IMR-90 (cell line): ENCODE measurements around the gene MYO10. TPM values are rescaled to one million over a fixed set of nuclear protein-coding genes. Genes with fewer than 3 reads are reported as not detected.

Experiments used
- ATAC-seq: fragments of 200-7000 bp; cut with Tn5 transposase; 2 replicates; pipeline ENCODE4 v1.9.1; 2020; ENCODE audit warnings: low read depth, mild to moderate bottlenecking, moderate library complexity
- BruUV-seq: library from RNA; stranded (reverse); fragments of 400-500 nt; replicated peaks from 2 replicates; lab custom pipeline; 2021; lab: Mats Ljungman, UMichigan
- CTCF ChIA-PET: fragments of 300-600 bp; formaldehyde crosslinking; extraction: SDS; loops from one replicate; lab custom pipeline; 2021; ENCODE audit warnings: antibody characterized with exemption; lab: Yijun Ruan, JAX
- POLR2A ChIA-PET: fragments of 300-600 bp; sonication (Branson Sonifier 250); formaldehyde crosslinking; loops from one replicate; lab custom pipeline; 2022; ENCODE audit warnings: antibody characterized with exemption; ENCODE audit not compliant: unreplicated experiment; lab: Charles Lee
- DNase-seq: peaks from one replicate; pipeline ENCODE4 v3.0.0; 2013
- H2AFZ ChIP-seq: replicated peaks from 2 replicates; pipeline ENCODE3; 2013; ENCODE audit warnings: low read length, mild to moderate bottlenecking; ENCODE audit not compliant: poor library complexity
- H2AK5ac ChIP-seq: 2 replicates; pipeline ENCODE4 v1.6.1; 2013; ENCODE audit warnings: low read depth, low read length, inconsistent platforms
- H2AK9ac ChIP-seq: replicated peaks from 2 replicates; pipeline ENCODE3; 2013; ENCODE audit warnings: mild to moderate bottlenecking, low read depth, low read length, moderate library complexity; ENCODE audit not compliant: poor library complexity
- H2BK120ac ChIP-seq: 2 replicates; pipeline ENCODE4 v1.6.1; 2013; ENCODE audit warnings: low read depth, low read length, inconsistent platforms
- H2BK15ac ChIP-seq: 3 replicates; pipeline ENCODE4 v1.6.1; 2013; ENCODE audit warnings: low read depth, low read length, inconsistent platforms
- H2BK20ac ChIP-seq: 2 replicates; pipeline ENCODE4 v1.6.1; 2013; ENCODE audit warnings: low read depth, mild to moderate bottlenecking, inconsistent platforms, low read length, moderate library complexity
- H2BK5ac ChIP-seq: 2 replicates; pipeline ENCODE4 v1.6.1; 2013; ENCODE audit warnings: mild to moderate bottlenecking, low read depth, low read length, inconsistent platforms; ENCODE audit not compliant: poor library complexity, severe bottlenecking
- H3K14ac ChIP-seq: replicated peaks from 2 replicates; pipeline ENCODE4 v1.6.1; 2013; ENCODE audit warnings: low read depth, low read length, inconsistent platforms
- H3K18ac ChIP-seq: 2 replicates; pipeline ENCODE4 v1.6.1; 2013; ENCODE audit warnings: low read depth, low read length, control low read depth
- H3K23ac ChIP-seq: 2 replicates; pipeline ENCODE4 v1.6.1; 2013; ENCODE audit warnings: low read depth, low read length, inconsistent platforms
- H3K27ac ChIP-seq: 2 replicates; pipeline ENCODE4 v1.5.1; 2013; ENCODE audit warnings: mild to moderate bottlenecking, control low read depth, low read length; ENCODE audit not compliant: insufficient read depth
- H3K27me3 ChIP-seq: 2 replicates; pipeline ENCODE4 v1.6.1; 2013; ENCODE audit warnings: low read length; ENCODE audit not compliant: control insufficient read depth, insufficient read depth
- H3K36me3 ChIP-seq: 2 replicates; pipeline ENCODE4 v1.6.1; 2013; ENCODE audit warnings: low read length, mixed read lengths; ENCODE audit not compliant: control insufficient read depth, insufficient read depth
- H3K4ac ChIP-seq: 2 replicates; pipeline ENCODE4 v1.6.1; 2013; ENCODE audit warnings: low read depth, low read length, inconsistent platforms
- H3K4me1 ChIP-seq: 2 replicates; pipeline ENCODE4 v1.6.1; 2013; ENCODE audit warnings: low read length, mixed read lengths; ENCODE audit not compliant: control insufficient read depth, insufficient read depth
- H3K4me2 ChIP-seq: 2 replicates; pipeline ENCODE4 v1.6.1; 2013; ENCODE audit warnings: low read depth, mild to moderate bottlenecking, control low read depth, low read length, moderate library complexity
- H3K4me3 ChIP-seq: 2 replicates; pipeline ENCODE4 v1.5.1; 2013; ENCODE audit warnings: low read depth, mild to moderate bottlenecking, control low read depth, low read length, moderate library complexity; ENCODE audit not compliant: insufficient read depth
- H3K56ac ChIP-seq: 2 replicates; pipeline ENCODE4 v1.6.1; 2013; ENCODE audit warnings: low read length, inconsistent platforms; ENCODE audit not compliant: insufficient read depth; ENCODE audit errors: extremely low read depth
- H3K79me1 ChIP-seq, 2 experiments: 2 replicates each; pipeline ENCODE4 v1.6.1; 2013; ENCODE audit warnings: low read length in 2 of 2, inconsistent platforms in 1 of 2, low read depth in 1 of 2
- H3K9ac ChIP-seq: 2 replicates; pipeline ENCODE4 v1.6.1; 2013; ENCODE audit warnings: low read depth, low read length, control low read depth
- H3K9me1 ChIP-seq: 2 replicates; pipeline ENCODE4 v1.6.1; 2013; ENCODE audit warnings: low read length, inconsistent platforms; ENCODE audit not compliant: insufficient read depth
- H3K9me3 ChIP-seq: 2 replicates; pipeline ENCODE4 v1.6.1; 2013; ENCODE audit warnings: low read length; ENCODE audit not compliant: control insufficient read depth, insufficient read depth
- H4K20me1 ChIP-seq: 2 replicates; pipeline ENCODE4 v1.6.1; 2013; ENCODE audit warnings: low read length, inconsistent platforms; ENCODE audit not compliant: insufficient read depth
- H4K5ac ChIP-seq: 2 replicates; pipeline ENCODE4 v1.6.1; 2013; ENCODE audit warnings: mild to moderate bottlenecking, low read depth, low read length, control low read depth
- H4K8ac ChIP-seq, 2 experiments: 2 replicates each; pipeline ENCODE4 v1.6.1; 2013; ENCODE audit warnings: low read depth in 2 of 2, low read length in 2 of 2, control low read depth in 1 of 2, inconsistent platforms in 1 of 2
- H4K91ac ChIP-seq: 2 replicates; pipeline ENCODE4 v1.6.1; 2013; ENCODE audit warnings: low read depth, low read length, inconsistent platforms; ENCODE audit not compliant: insufficient read depth
- BHLHE40 ChIP-seq: fragments of 150-350 bp; IDR thresholded peaks from 2 replicates; pipeline ENCODE4 v1.6.1; 2016; ENCODE audit warnings: mild to moderate bottlenecking, low read depth, low read length
- CTCF ChIP-seq: conservative IDR thresholded peaks from 2 replicates; pipeline ENCODE4 v1.5.1; 2012; ENCODE audit warnings: mild to moderate bottlenecking, low read depth, low read length, improper control_type of control experiment
- MAFK ChIP-seq: IDR thresholded peaks from 2 replicates; pipeline ENCODE4 v1.6.1; 2012; ENCODE audit warnings: low read depth, low read length, improper control_type of control experiment
- MAZ ChIP-seq: IDR thresholded peaks from 2 replicates; pipeline ENCODE4 v1.6.1; 2012; ENCODE audit warnings: low read depth, mild to moderate bottlenecking, low read length, improper control_type of control experiment, moderate library complexity, borderline replicate concordance
- NFE2L2 ChIP-seq: fragments of 150-350 bp; IDR thresholded peaks from 2 replicates; pipeline ENCODE4 v1.6.1; 2016; ENCODE audit warnings: low read depth, mild to moderate bottlenecking, low read length
- POLR2A ChIP-seq: IDR thresholded peaks from 2 replicates; pipeline ENCODE4 v1.6.1; 2012; ENCODE audit warnings: mild to moderate bottlenecking, low read depth, low read length
- RAD21 ChIP-seq: IDR thresholded peaks from 2 replicates; pipeline ENCODE4 v1.6.1; 2012; ENCODE audit warnings: low read length, improper control_type of control experiment
- RCOR1 ChIP-seq: IDR thresholded peaks from 2 replicates; pipeline ENCODE4 v1.6.1; 2012; ENCODE audit warnings: mild to moderate bottlenecking, low read length, improper control_type of control experiment; ENCODE audit not compliant: insufficient replicate concordance
- USF2 ChIP-seq: fragments of 150-350 bp; IDR thresholded peaks from 2 replicates; pipeline ENCODE4 v1.6.1; 2017; ENCODE audit warnings: mild to moderate bottlenecking, antibody characterized with exemption, low read length, low read depth
- WGBS, 2 experiments: methylation state at CpG; one replicate each; pipeline versions ENCODE4 v1.1.5 to v1.1.7; 2013; ENCODE audit warnings: missing lambda C conversion rate in 2 of 2; ENCODE audit not compliant: insufficient read length in 1 of 2; ENCODE audit errors: extremely low coverage in 2 of 2; 5-methylcytosine and 5-hydroxymethylcytosine counted together
- dilution Hi-C: fragments of 300-500 bp; cut with HindIII; formaldehyde crosslinking; loops from one replicate; pipeline ENCODE4 v1.14.3; 2018; ENCODE audit warnings: low sequenced_read_pairs; ENCODE audit not compliant: unreplicated experiment
- in situ Hi-C: fragments of 300-500 bp; cut with MboI; formaldehyde crosslinking; loops from 3 replicates; pipeline ENCODE4 v1.14.3; 2019; ENCODE audit warnings: low sequenced_read_pairs, inconsistent platforms, mixed read lengths
- intact Hi-C: fragments of 100-400 bp; cut with micrococcal nuclease; formaldehyde crosslinking; loops from 2 replicates; pipeline ENCODE4 v1.10.0; 2022
- polyA plus RNA-seq, 3 experiments: library from polyadenylated mRNA; depleted of rRNA; stranded (reverse); fragments of >200 nt; gene quantifications; 2 replicates each; pipeline ENCODE4 v1.2.3, GENCODE V29; 2012; ENCODE audit warnings: low replicate concordance in 1 of 3
- total RNA-seq: library from RNA; depleted of rRNA; stranded (reverse); fragments of >200 nt; gene quantifications from 2 replicates; pipeline ENCODE4 v1.2.3, GENCODE V29; 2012

MYO10 gene
- total and polyA plus RNA-seq, 2 of the 4 experiments (the other 2 are of a cell fraction): 39.9 to 115 TPM

DNA sequence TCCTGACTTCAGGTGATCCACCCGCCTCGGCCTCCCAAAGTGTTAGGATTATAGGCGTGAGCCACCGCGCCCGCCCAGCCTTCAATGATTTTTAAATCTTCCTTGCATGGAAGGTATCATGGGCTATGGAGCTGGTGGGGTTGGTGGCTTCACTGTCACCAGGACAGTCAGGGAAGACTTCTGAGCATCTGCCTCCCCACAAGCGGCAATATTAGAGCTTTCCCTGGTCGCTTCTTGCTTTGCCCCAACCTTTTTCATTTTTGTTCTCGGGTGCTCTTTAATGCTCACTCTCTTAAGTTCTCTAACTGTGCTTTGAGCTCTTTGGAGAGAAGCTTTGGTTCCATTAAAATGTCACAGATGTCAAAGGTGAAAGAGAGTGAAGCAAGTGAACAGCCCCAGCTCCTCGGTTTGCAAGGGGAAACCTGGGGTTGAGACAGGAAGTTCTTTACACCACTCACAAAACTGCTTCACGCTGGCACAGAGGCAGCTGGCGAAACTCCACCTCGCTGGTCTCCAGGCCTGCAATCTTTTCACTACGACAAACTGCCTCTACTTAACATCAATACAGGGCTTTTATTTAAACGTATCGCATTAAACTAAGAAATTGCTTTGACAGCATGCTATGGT, 176.8 kb downstream of the MYO10 start:
- intact Hi-C loops: no loop called here
- H2BK5ac ChIP-seq: no peak overlapping the region
- in situ Hi-C loops: no loop called here
- H2BK15ac ChIP-seq: no peak overlapping the region
- peak; percentile 31 for DNase-seq
- no peak overlapping the region for H2BK120ac ChIP-seq
- TF ChIP-seq USF2: no peak
- no peak for TF ChIP-seq POLR2A
- TF ChIP-seq CTCF: no peak
- no peak for TF ChIP-seq MAFK
- no peak for TF ChIP-seq RCOR1
- TF ChIP-seq BHLHE40: no peak
- no peak for TF ChIP-seq RAD21
- no peak for TF ChIP-seq NFE2L2
- no peak for TF ChIP-seq MAZ
- H3K14ac ChIP-seq: no peak overlapping the region
- H3K4me1 ChIP-seq: 0 out of 2 replicates have a peak, but pooled peaks cover 1% of the 10 kb centered on the region
- no peak overlapping the region for H3K18ac ChIP-seq
- no peak overlapping the region for H3K4ac ChIP-seq
- ChIA-PET POLR2A (no interaction called here), CTCF (no interaction called here)
- WGBS, 2 experiments: no CpG with 5 or more reads among the region's 16 CpGs
- no peak overlapping the region for H3K23ac ChIP-seq
- peaks cover 4% of the 10 kb centered on the region for H3K9me1 ChIP-seq
- peaks cover 31 to 42% of the 10 kb centered on the region in 2 experiments for H3K79me1 ChIP-seq
- H4K8ac ChIP-seq: peak overlapping the region in 1 of 2 experiments; percentile 9; a peak in 1 of 4 replicates
- dilution Hi-C loops: no loop called here
- H2BK20ac ChIP-seq: no peak overlapping the region
- H3K36me3 ChIP-seq: peaks cover 62% of the 10 kb centered on the region
- H4K20me1 ChIP-seq: peaks cover 3% of the 10 kb centered on the region
- no peaks in the 10 kb centered on the region for H3K27me3 ChIP-seq
- H2AK9ac ChIP-seq: no peak overlapping the region
- H3K56ac ChIP-seq: no peak overlapping the region
- no peak overlapping the region for H3K4me3 ChIP-seq
- H3K4me2 ChIP-seq: no peak overlapping the region
- BruUV-seq: no TSS peak
- no peak overlapping the region for H3K9ac ChIP-seq
- no peak overlapping the region for H2AFZ ChIP-seq
- peak; percentile 62 for ATAC-seq
- H4K91ac ChIP-seq: no peak overlapping the region
- no peaks in the 10 kb centered on the region for H3K9me3 ChIP-seq
- H4K5ac ChIP-seq: no peak overlapping the region
- H3K27ac ChIP-seq: no peak overlapping the region
- H2AK5ac ChIP-seq: no peak overlapping the region
